Measurements from ENCODE around the gene BUB1.
"Not testable (repeated sequence)": the region's sequence is repeated elsewhere in the genome, so short reads cannot be mapped to it uniquely, and the experiment has no call there.

BUB1 gene

GRCh38 chr2:110691612-110692258 lies 13.9 kb upstream of the BUB1 start:
- Mint-ChIP-seq H3K27ac (no peak overlapping the region), H3K4me3 (no peak overlapping the region), H3K36me3 (ENCODE audit: low read depth) (no peaks in the 10 kb centered on the region), H3K27me3 (ENCODE audit: low read depth) (peaks cover 8% of the 10 kb centered on the region), H3K9me3 (peaks cover 4% of the 10 kb centered on the region), H3K4me1 (peaks cover 17% of the 10 kb centered on the region)
- TF ChIP-seq CTCF (IDR thresholded peaks at IDR 0.05; ENCODE audit: unreplicated experiment in 3 of 3): no peak

- H3K9me3 Mint-ChIP-seq: peaks cover 8% of the 10 kb centered on the region
- TF ChIP-seq CTCF (IDR thresholded peaks at IDR 0.05; ENCODE audit: unreplicated experiment in 3 of 3): no peak
- peaks cover 14% of the 10 kb centered on the region for H3K4me1 Mint-ChIP-seq
- H3K36me3 Mint-ChIP-seq (ENCODE audit: low read depth): no peaks in the 10 kb centered on the region
- H3K27ac Mint-ChIP-seq: no peak overlapping the region
- no peak overlapping the region for H3K4me3 Mint-ChIP-seq
- H3K27me3 Mint-ChIP-seq (ENCODE audit: low read depth): peaks cover 10% of the 10 kb centered on the region
Measured at GRCh38 chr2:110690083-110690965, 12.5 kb upstream of the BUB1 start.

GRCh38 chr2:110688594-110689091 lies 10.8 kb upstream of the BUB1 start:
- no peak overlapping the region for H3K27ac Mint-ChIP-seq
- no peaks in the 10 kb centered on the region for H3K36me3 Mint-ChIP-seq (ENCODE audit: low read depth)
- peaks cover 14% of the 10 kb centered on the region for H3K27me3 Mint-ChIP-seq (ENCODE audit: low read depth)
- no peak overlapping the region for H3K4me3 Mint-ChIP-seq
- peaks cover 5% of the 10 kb centered on the region for H3K4me1 Mint-ChIP-seq
- peaks cover 8% of the 10 kb centered on the region for H3K9me3 Mint-ChIP-seq
- no peak for TF ChIP-seq CTCF (IDR thresholded peaks at IDR 0.05; ENCODE audit: unreplicated experiment in 3 of 3)

GRCh38 chr2:110687775-110688484 lies 10.1 kb upstream of the BUB1 start:
- not testable (repeated sequence) for H3K9me3 Mint-ChIP-seq; H3K27ac Mint-ChIP-seq; H3K4me3 Mint-ChIP-seq; H3K36me3 Mint-ChIP-seq (ENCODE audit: low read depth); H3K4me1 Mint-ChIP-seq
- H3K27me3 Mint-ChIP-seq (ENCODE audit: low read depth): peaks cover 14% of the 10 kb centered on the region

GRCh38 chr2:110682872-110683271 lies 5.0 kb upstream of the BUB1 start:
- Mint-ChIP-seq H3K27ac (no peak overlapping the region), H3K4me1 (peaks cover 23% of the 10 kb centered on the region), H3K4me3 (no peak overlapping the region), H3K9me3 (peaks cover 6% of the 10 kb centered on the region), H3K27me3 (ENCODE audit: low read depth) (peaks cover 13% of the 10 kb centered on the region), H3K36me3 (ENCODE audit: low read depth) (no peaks in the 10 kb centered on the region)
- TF ChIP-seq CTCF (IDR thresholded peaks at IDR 0.05; ENCODE audit: unreplicated experiment in 3 of 3): no peak

- no peak for TF ChIP-seq CTCF (IDR thresholded peaks at IDR 0.05; ENCODE audit: unreplicated experiment in 3 of 3)
- peaks cover 4% of the 10 kb centered on the region for H3K9me3 Mint-ChIP-seq
- H3K4me3 Mint-ChIP-seq: no peak overlapping the region
- no peak overlapping the region for H3K27ac Mint-ChIP-seq
- no peaks in the 10 kb centered on the region for H3K36me3 Mint-ChIP-seq (ENCODE audit: low read depth)
- H3K4me1 Mint-ChIP-seq: peaks cover 23% of the 10 kb centered on the region
- H3K27me3 Mint-ChIP-seq (ENCODE audit: low read depth): peaks cover 14% of the 10 kb centered on the region
Measured at GRCh38 chr2:110682267-110682666, 4.4 kb upstream of the BUB1 start.

Data from nephron (organoid).